Peyer's patch (tissue), 4 donors: ENCODE measurements around the gene CDK8.

Experiments used
- POLR2A ChIP-seq, 2 donors: fragments of 450-650 bp; IDR thresholded peaks; one replicate each; pipeline ENCODE4 v1.5.1; 2017; ENCODE audit warnings: antibody characterized with exemption in 2 of 2, mild to moderate bottlenecking in 2 of 2, moderate library complexity in 2 of 2
- TF ChIP-seq, protein P1 (sequence below), 6 experiments: fragments of 450-650 bp in 4 of 6; fragments of 200-600 bp in 2 of 6; sonication (generic) in 1 of 6; IDR thresholded peaks; one replicate each; pipeline ENCODE4 v1.5.1; 2017 to 2019; ENCODE audit warnings: antibody characterized with exemption in 6 of 6, mild to moderate bottlenecking in 3 of 6, moderate library complexity in 1 of 6

DNA sequence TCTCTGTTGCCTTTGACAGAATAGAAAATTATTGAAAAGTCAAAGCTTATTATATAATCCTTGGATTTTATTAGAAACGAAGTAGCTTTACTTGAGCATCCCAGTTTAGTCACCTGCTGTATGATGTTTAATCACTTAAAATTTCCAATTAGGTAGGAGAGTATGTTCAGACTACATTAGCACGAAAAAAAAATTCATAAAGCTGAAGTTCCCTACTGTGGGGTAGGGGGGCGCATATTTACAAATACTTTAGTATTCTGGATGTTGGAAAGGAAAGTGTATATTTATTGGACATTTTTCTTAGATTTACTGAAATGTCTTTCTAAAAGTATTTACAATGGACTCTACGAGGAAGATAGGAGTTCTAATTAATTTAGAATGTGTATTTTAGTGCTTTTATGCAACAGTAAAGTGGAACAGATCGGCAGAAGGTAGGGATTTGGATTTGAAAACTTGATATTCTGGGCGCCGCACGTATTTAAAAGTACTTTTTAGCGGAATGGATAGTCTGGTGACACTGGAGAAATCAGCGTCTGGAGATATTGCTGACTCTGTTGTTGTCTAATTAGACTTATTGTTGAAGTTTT, 1.9 kb downstream of the CDK8 start:
- TF ChIP-seq, protein P1, sequence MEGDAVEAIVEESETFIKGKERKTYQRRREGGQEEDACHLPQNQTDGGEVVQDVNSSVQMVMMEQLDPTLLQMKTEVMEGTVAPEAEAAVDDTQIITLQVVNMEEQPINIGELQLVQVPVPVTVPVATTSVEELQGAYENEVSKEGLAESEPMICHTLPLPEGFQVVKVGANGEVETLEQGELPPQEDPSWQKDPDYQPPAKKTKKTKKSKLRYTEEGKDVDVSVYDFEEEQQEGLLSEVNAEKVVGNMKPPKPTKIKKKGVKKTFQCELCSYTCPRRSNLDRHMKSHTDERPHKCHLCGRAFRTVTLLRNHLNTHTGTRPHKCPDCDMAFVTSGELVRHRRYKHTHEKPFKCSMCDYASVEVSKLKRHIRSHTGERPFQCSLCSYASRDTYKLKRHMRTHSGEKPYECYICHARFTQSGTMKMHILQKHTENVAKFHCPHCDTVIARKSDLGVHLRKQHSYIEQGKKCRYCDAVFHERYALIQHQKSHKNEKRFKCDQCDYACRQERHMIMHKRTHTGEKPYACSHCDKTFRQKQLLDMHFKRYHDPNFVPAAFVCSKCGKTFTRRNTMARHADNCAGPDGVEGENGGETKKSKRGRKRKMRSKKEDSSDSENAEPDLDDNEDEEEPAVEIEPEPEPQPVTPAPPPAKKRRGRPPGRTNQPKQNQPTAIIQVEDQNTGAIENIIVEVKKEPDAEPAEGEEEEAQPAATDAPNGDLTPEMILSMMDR (IDR thresholded peaks at IDR 0.05), result peak in 1 of 6 experiments; percentile 10
- no peak for TF ChIP-seq POLR2A (IDR thresholded peaks at IDR 0.05)
